NB4 (cell line): ENCODE measurements around the gene EEF1AKMT4.

Experiments used
- MYC ChIP-seq: IDR thresholded peaks from 2 replicates; pipeline ENCODE4 v1.6.1; 2011; ENCODE audit warnings: low read depth, low read length
- POLR2A ChIP-seq: IDR thresholded peaks from 2 replicates; pipeline ENCODE4 v1.6.1; 2011; ENCODE audit warnings: mild to moderate bottlenecking; ENCODE audit not compliant: insufficient read length; ENCODE audit errors: extremely low read depth
- TF ChIP-seq, protein P1 (sequence below): IDR thresholded peaks from one replicate; pipeline ENCODE4 v1.5.1; 2012; ENCODE audit warnings: low read depth, low read length

DNA sequence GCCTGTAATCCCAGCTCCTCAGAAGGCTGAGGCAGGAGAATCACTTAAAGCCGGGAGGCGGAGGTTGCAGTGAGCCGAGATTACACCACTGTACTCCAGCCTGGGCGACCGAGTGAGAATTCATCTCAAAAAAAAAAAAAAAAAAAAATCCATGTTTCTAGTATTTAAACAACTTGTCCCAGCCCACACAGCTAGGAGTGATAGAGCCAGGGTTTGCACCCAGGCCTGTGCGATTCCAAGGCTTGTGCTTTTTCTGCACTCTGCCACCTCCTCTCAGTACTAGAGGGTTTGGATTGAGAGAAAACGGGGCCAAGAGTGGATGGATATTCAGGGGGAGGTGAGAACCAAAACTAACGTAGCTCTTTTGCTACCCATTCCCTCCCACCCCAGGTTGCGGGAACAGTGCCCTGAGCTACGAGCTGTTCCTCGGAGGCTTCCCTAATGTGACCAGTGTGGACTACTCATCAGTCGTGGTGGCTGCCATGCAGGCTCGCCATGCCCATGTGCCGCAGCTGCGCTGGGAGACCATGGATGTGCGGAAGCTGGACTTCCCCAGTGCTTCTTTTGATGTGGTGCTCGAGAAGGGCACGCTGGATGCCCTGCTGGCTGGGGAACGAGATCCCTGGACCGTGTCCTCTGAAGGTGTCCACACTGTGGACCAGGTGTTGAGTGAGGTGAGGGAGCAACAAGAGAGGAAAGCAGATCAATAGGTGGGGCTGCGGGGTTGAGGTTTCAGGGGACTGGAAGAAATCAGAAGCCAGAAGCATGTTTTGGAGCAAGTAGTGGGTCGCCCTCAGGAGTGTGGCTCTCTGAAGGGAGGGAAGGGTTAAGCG, 7.8 kb downstream of the EEF1AKMT4 start:
- TF ChIP-seq, protein P1, sequence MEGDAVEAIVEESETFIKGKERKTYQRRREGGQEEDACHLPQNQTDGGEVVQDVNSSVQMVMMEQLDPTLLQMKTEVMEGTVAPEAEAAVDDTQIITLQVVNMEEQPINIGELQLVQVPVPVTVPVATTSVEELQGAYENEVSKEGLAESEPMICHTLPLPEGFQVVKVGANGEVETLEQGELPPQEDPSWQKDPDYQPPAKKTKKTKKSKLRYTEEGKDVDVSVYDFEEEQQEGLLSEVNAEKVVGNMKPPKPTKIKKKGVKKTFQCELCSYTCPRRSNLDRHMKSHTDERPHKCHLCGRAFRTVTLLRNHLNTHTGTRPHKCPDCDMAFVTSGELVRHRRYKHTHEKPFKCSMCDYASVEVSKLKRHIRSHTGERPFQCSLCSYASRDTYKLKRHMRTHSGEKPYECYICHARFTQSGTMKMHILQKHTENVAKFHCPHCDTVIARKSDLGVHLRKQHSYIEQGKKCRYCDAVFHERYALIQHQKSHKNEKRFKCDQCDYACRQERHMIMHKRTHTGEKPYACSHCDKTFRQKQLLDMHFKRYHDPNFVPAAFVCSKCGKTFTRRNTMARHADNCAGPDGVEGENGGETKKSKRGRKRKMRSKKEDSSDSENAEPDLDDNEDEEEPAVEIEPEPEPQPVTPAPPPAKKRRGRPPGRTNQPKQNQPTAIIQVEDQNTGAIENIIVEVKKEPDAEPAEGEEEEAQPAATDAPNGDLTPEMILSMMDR = no peak
- no peak for TF ChIP-seq MYC
- no peak for TF ChIP-seq POLR2A
